Mesodermal cell (in vitro differentiated cells): ENCODE data around the gene CADM2.

ENCODE experiments used
- H3K27ac ChIP-seq: 2 replicates; pipeline ENCODE4 v1.7.0; 2013; ENCODE audit warnings: mild to moderate bottlenecking, low read depth, low read length, moderate library complexity; ENCODE audit not compliant: severe bottlenecking
- H3K36me3 ChIP-seq: 2 replicates; pipeline ENCODE4 v1.7.1; 2013; ENCODE audit warnings: mild to moderate bottlenecking, low read length, moderate library complexity; ENCODE audit not compliant: control insufficient read depth, insufficient read depth
- H3K4me1 ChIP-seq: one replicate; pipeline ENCODE4 v1.7.1; 2013; ENCODE audit warnings: mild to moderate bottlenecking, low read length; ENCODE audit not compliant: insufficient read depth, control insufficient read depth, poor library complexity, severe bottlenecking
- H3K4me3 ChIP-seq: 2 replicates; pipeline ENCODE4 v1.7.0; 2013; ENCODE audit warnings: low read length, control low read depth, mild to moderate bottlenecking; ENCODE audit not compliant: insufficient read depth, poor library complexity, severe bottlenecking; ENCODE audit errors: extremely low read depth
- H3K9me3 ChIP-seq: 2 replicates; pipeline ENCODE4 v1.7.1; 2013; ENCODE audit warnings: mild to moderate bottlenecking, low read length, moderate library complexity; ENCODE audit not compliant: control insufficient read depth
- WGBS, 2 experiments: methylation state at CpG; one replicate each; pipeline ENCODE4 v1.1.5; 2013; ENCODE audit warnings: missing lambda C conversion rate in 2 of 2; ENCODE audit not compliant: insufficient coverage in 2 of 2; 5-methylcytosine and 5-hydroxymethylcytosine counted together

Gene CADM2

GRCh38 chr3:85584779-85585356 lies 626.1 kb downstream of the CADM2 start:
- Histone ChIP-seq H3K27ac (no peak overlapping the region), H3K9me3 (no peaks in the 10 kb centered on the region), H3K4me3 (no peak overlapping the region), H3K36me3 (no peaks in the 10 kb centered on the region), H3K4me1 (no peaks in the 10 kb centered on the region)
- WGBS, 2 experiments, result 90 to 97% methylated on average over 7 of the region's 7 CpGs

GRCh38 chr3:85586018-85586417 lies 627.2 kb downstream of the CADM2 start:
- Histone ChIP-seq H3K27ac (no peak overlapping the region), H3K36me3 (no peaks in the 10 kb centered on the region), H3K9me3 (no peaks in the 10 kb centered on the region), H3K4me3 (no peak overlapping the region), H3K4me1 (no peaks in the 10 kb centered on the region)
- 38 to 53% methylated on average over 1 to 2 of the region's 3 CpGs for WGBS, 2 experiments

GRCh38 chr3:85589145-85589544 lies 630.4 kb downstream of the CADM2 start:
- WGBS, 2 experiments, result 80 to 100% methylated on average over 3 of the region's 3 CpGs
- Histone ChIP-seq H3K36me3 (no peaks in the 10 kb centered on the region), H3K4me1 (no peaks in the 10 kb centered on the region), H3K9me3 (no peaks in the 10 kb centered on the region), H3K4me3 (no peak overlapping the region), H3K27ac (no peak overlapping the region)

- Histone ChIP-seq H3K9me3 (no peaks in the 10 kb centered on the region), H3K4me3 (no peak overlapping the region), H3K36me3 (no peaks in the 10 kb centered on the region), H3K27ac (no peak overlapping the region), H3K4me1 (no peaks in the 10 kb centered on the region)
- WGBS, 2 experiments, result 40% methylated on average over 1 of the region's 2 CpGs; no CpG with 5 or more reads in 1 of the 2 experiments
Observed at GRCh38 chr3:85591451-85591850, 632.7 kb downstream of the CADM2 start.

- H3K9me3 ChIP-seq, result no peaks in the 10 kb centered on the region
- H3K4me1 ChIP-seq, result no peaks in the 10 kb centered on the region
- no peaks in the 10 kb centered on the region for H3K36me3 ChIP-seq
- no peak overlapping the region for H3K4me3 ChIP-seq
- whole genome bisulfite sequencing, 2 experiments, result no CpG with 5 or more reads among the region's 1 CpG
- no peak overlapping the region for H3K27ac ChIP-seq
Observed at GRCh38 chr3:85592256-85592655, 633.5 kb downstream of the CADM2 start.

- Histone ChIP-seq H3K36me3 (no peaks in the 10 kb centered on the region), H3K27ac (no peak overlapping the region), H3K4me3 (no peak overlapping the region), H3K4me1 (no peaks in the 10 kb centered on the region), H3K9me3 (no peaks in the 10 kb centered on the region)
- no CpG with 5 or more reads among the region's 1 CpG for WGBS, 2 experiments
Observed at GRCh38 chr3:85594676-85595075, 635.9 kb downstream of the CADM2 start.

- WGBS, 2 experiments, result no CpG with 5 or more reads among the region's 1 CpG
- no peaks in the 10 kb centered on the region for H3K4me1 ChIP-seq
- H3K27ac ChIP-seq, result no peak overlapping the region
- H3K36me3 ChIP-seq, result no peaks in the 10 kb centered on the region
- H3K4me3 ChIP-seq, result no peak overlapping the region
- H3K9me3 ChIP-seq, result no peaks in the 10 kb centered on the region
Observed at GRCh38 chr3:85603378-85603777, 644.6 kb downstream of the CADM2 start.

- no peak overlapping the region for H3K27ac ChIP-seq
- H3K36me3 ChIP-seq, result no peaks in the 10 kb centered on the region
- no peaks in the 10 kb centered on the region for H3K9me3 ChIP-seq
- H3K4me3 ChIP-seq, result no peak overlapping the region
- no peaks in the 10 kb centered on the region for H3K4me1 ChIP-seq
- no CpG with 5 or more reads among the region's 3 CpGs for WGBS, 2 experiments
Observed at GRCh38 chr3:85604641-85605040, 645.9 kb downstream of the CADM2 start.

GRCh38 chr3:85605066-85605465 lies 646.3 kb downstream of the CADM2 start:
- Histone ChIP-seq H3K36me3 (no peaks in the 10 kb centered on the region), H3K4me1 (no peaks in the 10 kb centered on the region), H3K9me3 (no peaks in the 10 kb centered on the region), H3K27ac (no peak overlapping the region), H3K4me3 (no peak overlapping the region)
- WGBS, 2 experiments, result 88 to 100% methylated on average over 1 of the region's 2 CpGs

- H3K9me3 ChIP-seq, result no peaks in the 10 kb centered on the region
- no peak overlapping the region for H3K4me3 ChIP-seq
- H3K4me1 ChIP-seq, result no peaks in the 10 kb centered on the region
- H3K36me3 ChIP-seq, result no peaks in the 10 kb centered on the region
- no peak overlapping the region for H3K27ac ChIP-seq
- 0 to 57% methylated on average over 1 of the region's 2 CpGs for WGBS, 2 experiments
Observed at GRCh38 chr3:85626662-85627061, 667.9 kb downstream of the CADM2 start.

- no peaks in the 10 kb centered on the region for H3K9me3 ChIP-seq
- H3K27ac ChIP-seq, result no peak overlapping the region
- H3K4me3 ChIP-seq, result no peak overlapping the region
- H3K36me3 ChIP-seq, result no peaks in the 10 kb centered on the region
- H3K4me1 ChIP-seq, result no peaks in the 10 kb centered on the region
- WGBS, 2 experiments, result 100% methylated on average over 1 of the region's 5 CpGs; no CpG with 5 or more reads in 1 of the 2 experiments
Observed at GRCh38 chr3:85627932-85628331, 669.1 kb downstream of the CADM2 start.
